GM19328 (cell line): ENCODE results near the gene CDCA7L.

Experiments used
- ATAC-seq: cut with Tn5 transposase; IDR thresholded peaks from one replicate; pipeline ENCODE4 v1.9.1; 2021; ENCODE audit warnings: mild to moderate bottlenecking, moderate library complexity; ENCODE audit not compliant: unreplicated experiment

Gene CDCA7L

GRCh38 chr7:21945454-21946221 is at the start of gene CDCA7L:
TSS of gene CDCA7L (minus strand) at chr7:21945899. CDS start at chr7:21945804, 95 bp downstream.
- ATAC-seq: peak; percentile 88

DNA sequence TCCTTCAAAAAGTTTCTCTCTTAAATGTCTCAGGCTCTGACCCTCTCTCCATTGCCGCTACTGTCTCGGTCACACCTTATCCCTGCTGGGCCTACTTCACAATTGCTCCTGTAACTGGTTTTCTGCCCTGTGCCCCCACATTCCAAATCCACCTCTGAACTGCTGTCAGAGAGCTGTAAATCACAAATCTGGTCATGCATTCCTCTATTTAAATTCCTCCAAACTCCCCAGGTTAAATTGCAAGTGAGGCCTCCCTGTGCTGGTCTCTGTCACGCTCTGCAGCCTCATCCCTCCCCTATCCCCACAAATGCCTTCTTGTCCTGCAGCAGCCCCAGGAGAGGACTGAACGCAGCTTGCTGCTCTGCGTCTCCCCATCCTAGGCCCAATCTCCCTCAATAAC is 40.4 kb upstream of the CDCA7L start:
- ATAC-seq: no peak

- no peak for ATAC-seq
Observed at GRCh38 chr7:21984042-21984441, 38.3 kb upstream of the CDCA7L start.

DNA sequence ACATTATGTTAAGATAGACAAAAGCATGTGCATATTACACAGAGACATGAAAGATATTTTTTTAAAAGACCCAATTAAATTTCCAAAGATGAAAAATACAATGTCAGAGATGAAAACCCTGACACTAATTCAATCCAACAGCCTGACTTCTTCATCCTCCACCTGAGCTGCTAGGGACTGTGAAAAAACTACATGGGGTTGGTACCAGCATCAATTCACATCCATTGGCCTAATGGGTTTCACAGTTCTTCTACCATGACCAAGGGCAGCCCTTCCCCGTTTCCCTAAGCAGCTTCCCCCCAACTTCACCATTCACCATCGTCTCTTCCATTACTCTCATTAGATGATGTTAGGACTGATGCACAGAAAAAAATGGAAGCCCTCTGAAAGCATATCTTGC is 37.4 kb upstream of the CDCA7L start:
- no peak for ATAC-seq

DNA sequence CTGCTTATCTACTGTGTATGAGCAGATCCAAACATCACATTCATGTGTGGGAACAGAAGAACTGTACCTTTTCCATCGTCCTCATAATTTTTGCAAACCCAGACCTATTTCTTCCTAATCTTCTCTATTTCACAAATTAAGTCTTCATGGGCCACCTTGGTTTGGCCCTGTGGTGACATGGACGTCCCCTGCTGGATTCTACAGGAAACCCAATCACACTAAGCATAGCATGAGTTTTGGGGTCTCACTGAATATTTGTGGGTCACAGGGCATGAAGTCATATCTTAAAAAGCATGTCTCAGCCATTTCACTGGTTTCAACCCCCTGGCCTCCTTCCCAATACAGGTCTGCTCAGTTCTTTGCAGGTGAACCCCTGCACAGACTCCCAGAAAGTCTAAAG is 35.8 kb upstream of the CDCA7L start:
- no peak for ATAC-seq

GRCh38 chr7:21980926-21981500 is 35.3 kb upstream of the CDCA7L start:
- ATAC-seq: no peak

- ATAC-seq: no peak
Observed at GRCh38 chr7:21972397-21972784, 26.7 kb upstream of the CDCA7L start.

DNA sequence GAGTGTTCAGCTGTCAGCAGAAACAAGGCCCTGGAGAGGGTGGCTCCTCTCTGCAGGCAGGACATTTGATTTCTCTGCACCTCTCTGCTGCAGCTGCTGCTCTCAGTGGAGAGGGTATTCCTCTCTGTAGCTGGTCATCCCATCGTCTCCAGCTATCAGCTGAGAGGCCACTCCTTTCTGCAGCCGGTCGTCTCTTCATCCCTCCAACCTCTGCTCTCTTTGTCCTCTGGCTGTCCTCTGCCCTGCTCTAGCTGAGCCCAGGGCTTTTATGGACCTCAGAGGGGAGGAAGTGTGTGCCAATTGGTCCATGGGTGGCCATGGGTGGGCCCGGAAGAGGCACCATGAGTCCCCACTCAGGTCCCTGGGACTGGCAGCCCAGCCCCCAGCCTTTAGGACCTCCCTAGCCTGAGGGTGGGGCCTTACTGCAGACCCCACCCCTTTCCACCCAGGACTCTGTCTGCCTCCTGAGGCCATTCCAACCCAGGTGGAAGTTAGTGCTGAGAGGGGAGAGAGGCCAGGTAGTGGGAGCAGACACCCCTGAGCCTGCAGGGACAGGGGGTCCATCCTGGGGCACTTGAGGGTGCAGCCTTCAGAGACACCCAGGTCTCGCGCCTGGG is 26.2 kb upstream of the CDCA7L start:
- no peak for ATAC-seq

DNA sequence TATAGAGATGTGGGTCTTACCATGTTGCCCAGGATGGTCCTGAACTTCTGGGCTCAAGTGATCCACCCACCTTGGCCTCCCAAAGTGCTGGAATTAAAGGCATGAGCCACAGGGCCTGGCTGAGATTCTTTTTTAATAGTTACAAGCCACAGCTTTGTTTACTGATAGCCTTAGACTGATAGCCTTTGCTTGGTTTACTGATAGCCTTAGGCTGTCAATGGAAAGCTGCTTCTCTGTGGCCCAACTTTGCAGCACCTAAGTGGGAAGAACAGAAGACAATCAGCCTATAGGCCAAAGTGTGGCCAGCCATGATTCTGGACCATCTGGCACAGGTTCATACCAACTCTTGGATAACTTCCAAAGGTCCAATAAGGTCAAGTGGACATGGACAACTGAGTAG is 24.1 kb upstream of the CDCA7L start:
- ATAC-seq: no peak

- ATAC-seq: no peak
Observed at GRCh38 chr7:21967598-21968003, 21.9 kb upstream of the CDCA7L start.

DNA sequence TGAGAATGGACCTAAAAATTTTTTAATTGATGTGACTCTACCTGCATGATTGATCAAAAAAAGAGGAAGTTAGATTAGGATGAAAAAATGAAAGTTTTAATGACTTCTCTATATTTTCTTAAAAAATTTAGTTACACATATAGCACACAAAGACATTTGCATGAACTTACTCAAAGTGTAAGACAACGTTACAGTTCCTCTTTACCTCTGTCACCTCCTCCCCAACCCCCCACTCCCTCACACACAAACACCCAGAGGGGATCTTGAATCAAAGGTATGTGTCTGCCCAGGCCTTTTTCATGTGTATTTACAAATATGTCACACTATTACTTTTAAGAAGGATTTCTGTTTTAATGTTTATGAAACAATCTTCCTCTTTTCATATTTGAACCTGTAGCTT is 20.6 kb upstream of the CDCA7L start:
- peak; percentile 91 for ATAC-seq

DNA sequence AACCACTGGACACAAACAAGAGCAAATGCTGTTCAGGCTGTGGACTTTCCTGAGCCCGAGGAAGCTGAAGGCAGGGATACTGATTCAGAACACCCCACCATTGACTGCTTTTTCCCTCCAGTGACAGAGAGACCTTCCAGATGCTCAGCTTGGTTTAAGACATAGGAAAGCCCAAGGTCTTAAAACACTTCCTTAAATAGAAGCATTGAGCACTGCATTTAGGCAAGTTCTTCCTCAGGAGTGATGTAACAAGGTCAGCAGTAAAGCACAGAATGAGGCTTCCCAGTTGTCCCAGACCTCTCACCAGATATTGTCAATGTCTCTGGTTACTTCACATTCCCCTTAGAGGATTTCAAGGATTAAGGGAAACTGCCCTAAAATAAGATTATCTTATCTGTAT is 19.6 kb upstream of the CDCA7L start:
- no peak for ATAC-seq

GRCh38 chr7:21962677-21963076 is 17.0 kb upstream of the CDCA7L start:
- no peak for ATAC-seq

GRCh38 chr7:21960922-21961321 is 15.2 kb upstream of the CDCA7L start:
- no peak for ATAC-seq

- no peak for ATAC-seq
Observed at GRCh38 chr7:21959387-21959776, 13.7 kb upstream of the CDCA7L start.

GRCh38 chr7:21953781-21954180 is 8.1 kb upstream of the CDCA7L start:
- ATAC-seq: no peak

DNA sequence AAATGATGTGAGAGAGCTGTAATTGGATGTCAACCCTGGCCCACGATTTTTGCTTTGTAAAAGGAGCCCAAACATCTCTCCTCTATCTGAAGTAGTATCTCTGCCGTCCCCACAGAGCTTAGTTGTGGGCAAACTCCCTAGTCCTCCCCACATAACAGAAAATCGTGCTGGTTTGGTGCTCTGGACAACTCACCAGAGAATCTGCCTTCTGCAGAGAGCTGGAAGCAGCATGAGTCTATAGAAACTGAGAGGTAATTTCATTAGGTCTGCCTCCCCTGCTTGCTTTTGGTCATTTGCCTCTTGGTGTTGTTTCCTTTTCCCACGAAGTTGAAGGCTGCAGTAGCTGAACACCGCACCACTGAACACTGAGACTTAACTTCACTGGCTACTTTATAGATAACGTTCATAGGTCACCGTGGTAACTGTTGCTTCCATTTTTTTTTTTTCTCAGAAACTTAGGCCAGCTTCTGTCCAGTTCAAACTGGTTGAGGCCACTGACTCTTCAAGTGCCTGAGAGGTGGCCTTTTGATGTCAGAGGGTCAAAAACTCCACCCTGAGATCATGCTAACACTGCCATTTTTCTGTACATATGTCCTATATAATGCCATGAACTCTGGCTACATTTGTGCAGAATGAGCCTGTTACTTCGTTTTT is 3.3 kb upstream of the CDCA7L start:
- ATAC-seq: no peak

DNA sequence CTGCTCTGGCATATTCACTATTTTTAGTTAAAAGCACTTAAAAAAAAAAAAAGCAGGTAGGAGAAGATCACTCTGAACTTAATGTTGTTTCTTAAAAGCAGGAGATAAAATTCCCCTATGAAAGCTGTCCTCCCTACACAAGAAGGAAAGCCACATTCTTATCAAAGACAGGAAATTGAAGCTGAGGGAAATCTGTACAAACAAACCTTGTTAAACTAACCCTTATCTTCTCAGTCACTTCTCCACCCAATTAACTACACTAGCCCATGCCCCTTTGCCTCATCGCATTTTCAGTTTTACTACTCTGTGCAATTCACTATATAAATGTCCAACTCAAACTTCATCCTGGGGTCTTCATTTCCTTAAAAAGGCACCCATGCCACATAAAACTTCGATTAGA is 2.7 kb upstream of the CDCA7L start:
- ATAC-seq: no peak

GRCh38 chr7:21947946-21948345 is 2.2 kb upstream of the CDCA7L start:
- ATAC-seq: no peak

DNA sequence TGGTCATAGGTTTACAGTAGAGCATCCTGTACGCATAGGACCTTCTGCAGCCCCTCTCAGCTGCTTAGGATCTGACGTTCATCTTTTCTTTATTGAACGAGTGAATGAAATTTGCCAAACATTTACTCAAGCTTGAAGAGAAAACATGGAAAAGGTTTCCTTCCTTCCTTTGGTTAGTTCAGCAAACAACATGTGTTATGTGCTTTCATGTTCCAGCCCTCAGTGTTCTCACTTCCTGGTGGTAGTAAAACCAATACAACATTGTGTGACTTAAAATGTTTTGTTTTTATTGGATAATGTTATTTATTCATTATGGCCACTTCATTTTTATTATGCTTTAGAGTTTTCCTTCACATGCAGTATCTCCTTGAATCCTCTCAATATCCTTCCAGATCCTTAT is 1.4 kb upstream of the CDCA7L start:
- no peak for ATAC-seq

- no peak for ATAC-seq
Observed at GRCh38 chr7:21946222-21946709, 567 bp upstream of the CDCA7L start.
